Stimulated activated CD4-positive, alpha-beta T cell treated with anti-CD3 and anti-CD28 coated beads, TNF-alpha, amount 100 ng/mL, for 1 hour (primary cell): ENCODE results near the gene REPIN1.

Source experiments
- DNase-seq, 3 donors: peaks; one replicate each; pipeline ENCODE4 v3.0.0-alpha.2; 2020; ENCODE audit warnings: low read depth in 3 of 3, low spot score in 1 of 3

Gene REPIN1

GRCh38 chr7:150388709-150389531 is 20.3 kb downstream of the REPIN1 start:
- no peak for DNase-seq

GRCh38 chr7:150389532-150389816 is 20.9 kb downstream of the REPIN1 start:
- no peak for DNase-seq

DNA sequence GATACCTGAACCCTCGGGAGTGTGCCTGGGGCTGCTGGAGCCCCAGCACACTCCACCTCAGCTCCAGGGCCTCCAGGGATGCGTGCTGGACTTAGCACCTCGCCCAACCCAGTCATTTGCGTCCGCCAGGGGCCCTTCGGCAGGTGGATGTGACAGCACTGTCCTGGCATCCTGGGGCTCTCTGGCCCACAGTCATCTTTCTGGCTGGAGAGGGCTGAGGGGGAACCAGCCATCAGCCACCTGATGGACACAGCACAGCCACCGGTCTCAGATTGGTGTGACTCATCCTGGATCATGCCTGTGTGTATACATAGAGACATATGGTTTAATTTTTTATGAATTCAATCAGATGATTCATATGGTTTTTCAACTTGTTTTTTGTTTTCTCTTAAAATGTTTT is 21.6 kb downstream of the REPIN1 start:
- DNase-seq, result no peak

DNA sequence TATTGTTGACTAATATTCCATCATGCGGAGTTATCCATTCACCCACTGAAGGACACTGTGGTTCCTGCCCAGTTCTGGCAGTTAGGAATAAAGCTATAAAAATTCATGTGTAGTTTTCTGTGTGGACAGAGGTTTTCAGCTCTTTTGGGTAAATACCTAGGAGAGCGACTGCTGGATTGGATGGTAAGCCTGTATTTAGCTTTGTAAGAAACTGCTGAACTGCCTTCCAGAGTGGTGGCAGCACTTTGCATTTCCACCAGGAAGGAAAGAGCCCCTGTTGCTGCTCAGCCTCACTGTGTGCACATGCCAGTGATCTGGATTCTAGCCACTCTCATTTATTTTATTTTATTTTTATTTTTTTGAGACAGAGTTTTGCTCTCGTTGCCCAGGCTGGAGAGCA is 24.7 kb downstream of the REPIN1 start:
- DNase-seq, result no peak

- no peak for DNase-seq
These were observed 27.8 kb downstream of the REPIN1 start for GRCh38 chr7:150396426-150396825.

DNA sequence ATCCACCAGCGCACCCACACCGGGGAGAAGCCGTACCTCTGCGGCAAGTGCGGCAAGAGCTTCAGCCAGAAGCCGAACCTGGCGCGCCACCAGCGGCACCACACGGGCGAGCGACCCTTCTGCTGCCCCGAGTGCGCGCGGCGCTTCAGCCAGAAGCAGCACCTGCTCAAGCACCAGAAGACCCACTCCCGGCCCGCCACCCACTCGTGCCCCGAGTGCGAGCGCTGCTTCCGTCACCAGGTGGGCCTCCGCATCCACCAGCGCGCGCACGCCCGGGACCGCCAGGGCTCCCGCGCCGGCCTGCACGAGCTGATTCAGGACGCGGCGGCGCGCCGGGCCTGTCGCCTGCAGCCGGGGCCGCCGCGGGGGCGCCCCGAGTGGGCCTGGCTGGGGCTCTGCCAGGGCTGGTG is 28.2 kb downstream of the REPIN1 start:
- DNase-seq, result no peak

GRCh38 chr7:150397346-150398107 is 28.9 kb downstream of the REPIN1 start:
- no peak for DNase-seq

- no peak for DNase-seq
These were observed 29.7 kb downstream of the REPIN1 start for GRCh38 chr7:150398108-150398964.

DNA sequence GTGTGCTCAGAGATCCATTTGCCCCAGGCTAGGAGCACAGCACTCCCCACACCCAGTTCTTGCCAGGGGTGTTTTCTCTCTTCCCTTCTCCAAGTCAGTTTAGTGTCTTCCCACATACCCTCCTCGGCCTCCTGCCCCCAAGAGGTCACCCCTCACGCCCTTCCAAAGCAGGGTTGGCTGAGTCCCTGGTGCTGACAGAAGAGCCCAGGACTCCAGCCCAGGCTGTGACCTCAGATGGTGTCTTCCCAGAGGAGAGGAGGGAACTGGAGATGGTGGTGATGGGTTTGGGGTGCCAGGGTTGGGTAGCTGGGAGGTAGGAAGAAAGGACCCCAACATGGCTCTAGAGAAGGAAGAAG is 30.3 kb downstream of the REPIN1 start:
- DNase-seq, result no peak

- no peak for DNase-seq
These were observed 30.9 kb downstream of the REPIN1 start for GRCh38 chr7:150399421-150400007.

- no peak for DNase-seq
These were observed 31.6 kb downstream of the REPIN1 start for GRCh38 chr7:150400008-150400787.

DNA sequence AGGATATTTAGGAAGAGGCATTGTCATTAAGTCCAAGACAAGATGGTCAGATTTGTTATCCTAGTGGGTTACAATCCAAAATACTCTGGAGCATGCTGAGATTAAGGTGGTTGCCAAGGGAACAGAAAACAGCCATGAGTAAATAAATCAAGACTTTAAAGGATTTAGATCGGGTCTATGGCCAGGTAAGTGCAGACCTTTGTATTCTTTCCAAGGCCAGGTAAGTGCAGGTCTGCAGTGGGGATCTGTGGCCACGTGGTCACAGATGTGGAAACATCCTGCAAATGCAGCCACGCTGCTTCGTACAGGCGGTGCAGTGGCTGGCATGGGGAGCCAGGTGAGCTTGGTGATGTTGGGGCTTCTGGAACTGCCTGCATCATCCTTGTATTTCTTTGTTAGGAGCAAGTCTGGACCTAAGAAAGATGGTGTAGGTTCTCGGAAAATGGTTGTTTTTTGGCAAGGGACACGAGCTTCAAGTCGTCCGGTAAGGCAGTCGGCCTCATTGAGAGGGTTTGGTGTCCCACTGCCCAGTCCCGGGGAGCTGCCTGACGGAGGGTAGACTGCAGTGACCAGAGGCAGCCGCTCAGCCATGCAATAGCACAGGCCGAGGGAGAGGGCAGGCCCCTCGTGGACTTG is 32.3 kb downstream of the REPIN1 start:
- DNase-seq, result no peak

DNA sequence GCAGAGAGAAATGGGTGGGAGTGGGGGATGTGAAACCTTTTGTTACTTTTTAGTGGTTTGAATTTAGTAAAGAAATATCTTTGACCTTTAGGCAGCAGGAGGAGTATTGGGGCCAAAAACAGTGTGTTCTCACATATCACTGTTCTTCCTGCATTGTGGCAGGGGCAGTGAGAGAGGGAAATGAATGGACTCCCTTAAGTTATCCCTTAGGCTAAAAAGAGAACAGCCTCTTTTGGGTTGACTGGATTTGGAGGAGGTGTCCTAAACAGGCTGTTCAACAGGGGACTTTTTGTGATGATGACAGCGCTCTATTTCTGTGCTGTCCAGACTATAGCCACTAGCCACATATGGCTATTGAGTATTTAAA is 32.8 kb downstream of the REPIN1 start:
- DNase-seq, result no peak

- DNase-seq, result no peak
These were observed 33.4 kb downstream of the REPIN1 start for GRCh38 chr7:150401861-150402631.

GRCh38 chr7:150402671-150403321 is 34.2 kb downstream of the REPIN1 start:
- no peak for DNase-seq

DNA sequence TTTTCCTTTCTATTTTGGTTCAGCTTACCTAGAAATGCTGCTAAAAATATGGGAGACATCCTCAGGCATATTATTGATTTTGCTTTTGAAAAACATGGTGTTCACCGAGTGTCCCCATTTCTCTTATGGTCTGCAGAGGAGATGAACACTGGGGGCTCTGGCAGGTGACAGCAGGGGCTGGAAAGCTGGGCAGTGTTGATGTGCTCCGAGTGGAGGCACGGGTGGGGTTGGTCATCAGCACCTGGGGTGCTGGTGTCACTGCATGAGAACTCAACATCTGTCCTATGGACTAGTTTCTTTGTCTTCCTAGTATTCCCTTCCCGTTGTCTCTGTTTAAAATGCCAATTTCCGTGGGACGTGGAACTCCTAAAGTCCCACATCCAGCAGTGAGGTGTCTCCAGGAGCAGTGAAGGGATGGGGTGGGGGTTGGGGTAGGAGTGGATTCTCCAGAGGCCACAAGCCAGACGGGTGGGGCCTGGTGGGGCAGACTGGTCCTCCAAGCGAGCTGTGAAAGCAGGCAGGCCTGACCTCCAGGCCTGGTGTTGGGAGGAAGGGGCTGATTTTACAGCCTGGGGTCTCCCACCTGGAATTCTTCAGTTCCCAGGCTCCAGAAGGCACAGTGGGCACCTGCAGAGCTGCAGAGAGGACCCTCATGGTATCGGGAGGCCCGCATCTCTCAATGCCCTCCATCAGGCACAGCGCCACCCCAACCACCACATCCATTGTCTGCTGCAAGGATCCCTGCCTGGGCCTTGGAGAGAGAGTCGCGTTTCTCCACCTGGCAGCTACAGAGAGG is 35.0 kb downstream of the REPIN1 start:
- no peak for DNase-seq

DNA sequence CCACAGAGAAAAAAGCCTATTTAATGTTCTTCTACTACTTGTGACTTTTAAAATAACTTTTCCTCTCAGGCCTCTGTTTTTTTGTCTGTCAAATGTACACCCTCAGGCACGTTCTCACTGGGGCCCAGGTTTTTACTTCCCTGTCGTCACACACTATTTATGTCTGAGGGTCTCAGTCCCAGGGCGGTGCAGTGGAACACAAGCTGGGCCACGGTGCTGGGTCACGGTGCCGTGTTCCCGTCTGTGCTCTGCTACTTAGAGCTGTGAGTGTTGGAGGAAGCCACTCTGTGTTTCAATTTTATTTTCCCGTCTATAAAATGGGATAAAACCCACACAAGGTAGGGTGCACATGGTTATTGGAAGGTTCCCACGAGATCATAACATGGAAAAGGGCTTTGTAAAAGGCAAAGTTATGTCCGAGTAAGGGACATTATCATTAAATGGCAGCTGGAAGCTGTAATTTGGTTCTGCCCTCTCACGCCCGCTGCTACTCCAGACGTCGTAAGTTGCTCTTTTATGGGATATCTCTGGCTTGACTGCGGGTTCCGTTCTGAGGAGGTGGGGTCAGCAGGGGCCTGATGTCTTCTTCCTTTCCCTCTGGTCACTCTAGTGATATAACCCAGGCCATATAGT is 35.7 kb downstream of the REPIN1 start:
- DNase-seq, result no peak
